ENCODE results near the gene ZNF195.
"Not testable (repeated sequence)": the region's sequence is repeated elsewhere in the genome, so short reads cannot be mapped to it uniquely, and the experiment has no call there.

The ZNF195 gene

DNA sequence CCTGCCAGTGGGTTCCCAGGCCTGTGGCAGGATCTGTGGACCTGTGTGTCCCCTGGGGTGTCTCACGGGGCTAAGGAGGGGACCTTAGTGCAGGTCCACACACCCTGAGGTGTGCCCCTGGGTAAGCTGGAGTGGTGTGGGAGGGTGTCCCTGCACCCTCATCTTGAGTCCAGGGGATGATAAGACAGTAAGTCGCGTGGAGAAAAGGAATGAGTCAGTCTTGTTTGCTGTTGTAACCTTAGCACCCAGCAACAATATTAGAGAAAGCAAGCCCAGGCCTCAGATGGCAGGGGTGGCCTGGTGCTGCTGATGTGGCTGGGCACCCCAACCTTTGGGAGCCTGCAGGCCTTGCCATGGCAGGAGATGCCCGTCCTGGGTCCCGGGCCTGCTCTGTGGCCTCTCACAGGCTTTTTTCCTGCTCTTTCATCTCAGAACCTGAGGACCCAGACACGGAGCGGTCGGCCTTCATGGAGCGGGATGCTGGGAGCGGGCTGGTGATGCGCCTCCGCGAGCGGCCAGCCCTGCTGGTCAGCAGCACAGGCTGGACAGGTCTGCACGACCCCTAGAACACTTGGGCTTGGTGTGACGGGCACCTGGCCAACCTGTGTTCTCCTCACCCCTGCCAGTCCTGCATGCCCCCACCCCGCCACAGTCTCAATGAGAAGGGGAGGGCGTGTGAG lies 23.4 kb upstream of the ZNF195 start:
- DNase-seq (ENCODE audit: low spot score) = not testable (repeated sequence)

DNA sequence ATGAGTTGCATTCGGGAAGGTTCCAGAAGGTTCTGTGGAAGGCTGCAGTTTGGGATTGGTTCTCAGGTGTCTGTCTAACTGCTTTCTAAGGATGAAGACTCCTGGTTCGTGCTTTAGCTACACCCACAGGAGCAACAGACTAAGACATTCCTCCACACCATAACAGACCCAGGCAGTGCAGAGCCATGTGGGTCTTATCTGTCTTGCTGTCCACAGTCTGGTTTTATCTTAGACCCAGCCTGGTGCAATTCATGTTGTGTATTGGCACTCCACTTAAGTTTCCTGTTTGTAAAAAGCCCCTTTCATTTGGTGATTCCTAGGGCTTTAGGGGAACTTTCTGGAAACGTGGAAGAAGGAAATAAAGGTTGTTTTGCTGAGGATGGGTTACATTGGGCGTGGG lies 22.1 kb upstream of the ZNF195 start:
- DNase-seq (ENCODE audit: low spot score) = not testable (repeated sequence)

DNA sequence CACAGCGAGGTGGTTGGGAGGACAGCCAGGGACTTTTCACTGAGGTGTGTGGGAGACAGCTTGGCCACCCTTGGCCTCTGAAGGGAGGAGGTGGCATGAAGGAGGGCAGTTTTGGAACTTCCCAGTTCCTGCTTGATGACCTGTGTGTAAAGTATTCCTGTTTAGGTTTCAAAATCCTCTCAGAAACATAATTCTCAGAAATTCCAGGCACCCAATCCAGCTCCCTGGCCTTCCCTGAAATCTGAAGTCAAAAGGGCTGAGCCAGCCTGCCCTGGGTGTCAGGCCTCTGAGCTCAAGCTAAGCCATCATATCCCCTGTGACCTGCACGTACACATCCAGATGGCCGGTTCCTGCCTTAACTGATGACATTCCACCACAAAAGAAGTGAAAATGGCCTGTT lies 19.6 kb upstream of the ZNF195 start:
- DNase-seq (ENCODE audit: low spot score) = not testable (repeated sequence)

DNA sequence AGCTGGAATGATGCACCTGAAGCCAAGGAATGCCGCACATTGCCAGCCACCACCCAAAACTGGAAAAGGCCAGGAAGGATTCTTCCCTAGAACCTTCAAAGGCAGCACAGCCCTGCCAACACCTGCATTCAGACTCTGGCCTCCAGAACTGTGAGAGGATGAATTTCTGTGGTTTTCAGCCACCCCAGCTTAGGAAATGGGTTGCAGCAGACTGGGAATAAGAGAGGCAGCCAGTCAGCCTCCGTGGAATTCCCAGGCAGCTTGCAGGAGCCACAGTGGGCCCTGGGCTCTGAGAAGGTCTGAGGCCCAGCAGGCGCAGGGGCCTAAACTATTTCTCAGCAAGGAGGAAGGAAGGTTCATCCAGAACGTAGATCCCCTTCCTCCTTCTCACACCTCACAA lies 19.2 kb upstream of the ZNF195 start:
- DNase-seq (ENCODE audit: low spot score) = not testable (repeated sequence)

- DNase-seq (ENCODE audit: low spot score) = not testable (repeated sequence)
Measured at GRCh38 chr11:3397210-3397609, 18.3 kb upstream of the ZNF195 start.

DNA sequence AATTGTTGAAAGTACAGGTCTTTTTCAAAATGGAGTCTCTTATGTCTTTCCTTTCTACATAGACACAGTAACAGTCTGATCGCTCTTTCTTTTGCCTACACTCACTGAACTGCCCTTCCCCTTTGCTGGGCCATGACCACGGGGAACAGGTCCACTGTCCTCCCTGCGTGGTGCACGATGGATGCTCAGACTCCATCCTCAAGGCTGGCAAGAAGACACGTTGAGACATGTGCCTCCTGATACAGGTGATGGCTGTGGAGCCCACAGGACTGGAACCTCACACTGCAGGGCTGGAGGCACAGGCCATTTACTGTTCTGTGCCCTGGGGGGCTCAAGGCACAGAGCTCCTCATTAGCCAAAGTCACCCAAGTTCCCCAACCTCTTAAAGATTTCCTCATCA lies 16.5 kb upstream of the ZNF195 start:
- DNase-seq (ENCODE audit: low spot score) = not testable (repeated sequence)

- not testable (repeated sequence) for DNase-seq (ENCODE audit: low spot score)
Measured at GRCh38 chr11:3394956-3395355, 16.0 kb upstream of the ZNF195 start.

GRCh38 chr11:3393450-3393849 lies 14.5 kb upstream of the ZNF195 start:
- not testable (repeated sequence) for DNase-seq (ENCODE audit: low spot score)

DNA sequence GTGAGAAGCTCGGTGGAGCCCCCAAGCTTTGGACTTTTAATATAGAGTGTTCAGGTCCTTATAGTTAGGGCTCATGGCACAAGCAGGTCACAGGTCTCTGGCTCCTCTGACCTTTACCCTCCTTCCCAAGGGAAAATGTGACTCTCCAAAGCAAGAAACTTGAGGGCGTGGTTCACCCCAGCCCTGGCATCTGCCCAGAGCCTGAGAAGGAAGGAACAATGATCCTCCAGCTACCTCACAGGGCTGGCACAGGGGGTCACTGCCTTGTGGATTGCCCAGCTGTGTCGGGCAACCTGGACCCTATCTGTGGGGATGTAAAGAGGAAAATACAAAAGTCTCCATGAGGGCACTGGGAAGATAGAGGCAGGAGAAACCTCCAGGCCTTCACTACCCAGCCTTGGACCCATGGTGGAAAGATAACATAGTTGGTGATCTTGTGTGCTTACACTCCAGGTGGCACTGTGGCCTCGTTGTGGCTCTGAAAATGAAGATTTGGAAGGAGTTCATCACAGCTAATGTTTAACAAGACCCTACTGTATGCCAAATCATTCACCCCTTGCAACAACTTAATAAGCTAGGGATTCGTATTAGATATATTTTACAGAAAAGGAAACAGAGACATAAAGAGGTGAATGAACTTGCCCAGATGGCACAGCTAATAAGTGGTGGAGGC lies 3.8 kb upstream of the ZNF195 start:
- DNase-seq (ENCODE audit: low spot score) = no peak

GRCh38 chr11:3381794-3382193 lies 2.8 kb upstream of the ZNF195 start:
- DNase-seq (ENCODE audit: low spot score) = no peak

- DNase-seq (ENCODE audit: low spot score) = no peak
Measured at GRCh38 chr11:3380706-3381545, 2.0 kb upstream of the ZNF195 start.

DNA sequence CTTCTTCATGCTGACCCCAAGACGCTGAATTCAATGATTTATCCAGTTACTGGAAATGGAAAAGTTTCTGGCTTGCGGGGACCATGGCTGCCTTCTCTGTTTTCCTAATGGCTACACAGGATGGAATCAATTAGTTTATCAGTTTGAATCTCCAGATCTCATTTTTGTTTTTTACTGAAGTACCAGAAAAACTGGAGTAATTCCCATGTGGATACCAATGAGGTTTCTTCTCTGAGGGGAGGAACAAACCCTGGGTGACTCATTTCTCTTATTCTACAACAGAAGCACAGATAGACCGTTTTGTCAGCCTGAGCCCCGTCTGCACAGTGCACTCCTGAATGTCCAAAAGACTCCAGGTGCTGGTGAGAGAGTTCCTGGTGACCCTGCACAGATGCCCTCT lies 3.4 kb downstream of the ZNF195 start:
- DNase-seq (ENCODE audit: low spot score) = no peak

DNA sequence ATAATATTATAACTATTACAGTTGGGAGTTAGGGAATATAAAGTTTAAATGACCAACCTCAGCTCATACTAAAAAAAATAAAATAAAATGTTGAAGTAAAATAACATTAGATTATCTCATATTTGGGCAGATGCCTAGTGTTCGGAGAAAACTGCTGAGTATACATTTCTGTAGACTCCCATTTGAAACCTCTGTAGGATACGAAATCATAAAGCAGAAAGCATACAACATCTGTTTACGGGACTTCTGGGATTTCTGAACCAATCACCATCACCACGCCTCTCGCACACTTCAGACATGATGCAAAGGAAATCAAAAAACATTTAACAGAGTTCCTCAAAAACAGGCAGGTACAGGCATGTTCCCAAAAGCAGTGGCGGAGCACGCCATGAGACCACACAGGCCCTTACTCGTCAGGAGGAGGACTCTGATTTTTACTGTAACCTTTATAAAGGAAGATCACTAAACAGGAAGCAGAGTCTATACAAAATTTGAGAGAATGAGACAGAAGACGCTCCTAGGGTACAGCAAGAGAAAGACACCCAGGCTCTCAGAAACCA lies 8.6 kb downstream of the ZNF195 start:
- no peak for DNase-seq (ENCODE audit: low spot score)

GRCh38 chr11:3369366-3369765 lies 9.6 kb downstream of the ZNF195 start:
- no peak for DNase-seq (ENCODE audit: low spot score)

GRCh38 chr11:3368199-3368598 lies 10.7 kb downstream of the ZNF195 start:
- no peak for DNase-seq (ENCODE audit: low spot score)

- no peak for DNase-seq (ENCODE audit: low spot score)
Measured at GRCh38 chr11:3367221-3367620, 11.7 kb downstream of the ZNF195 start.

DNA sequence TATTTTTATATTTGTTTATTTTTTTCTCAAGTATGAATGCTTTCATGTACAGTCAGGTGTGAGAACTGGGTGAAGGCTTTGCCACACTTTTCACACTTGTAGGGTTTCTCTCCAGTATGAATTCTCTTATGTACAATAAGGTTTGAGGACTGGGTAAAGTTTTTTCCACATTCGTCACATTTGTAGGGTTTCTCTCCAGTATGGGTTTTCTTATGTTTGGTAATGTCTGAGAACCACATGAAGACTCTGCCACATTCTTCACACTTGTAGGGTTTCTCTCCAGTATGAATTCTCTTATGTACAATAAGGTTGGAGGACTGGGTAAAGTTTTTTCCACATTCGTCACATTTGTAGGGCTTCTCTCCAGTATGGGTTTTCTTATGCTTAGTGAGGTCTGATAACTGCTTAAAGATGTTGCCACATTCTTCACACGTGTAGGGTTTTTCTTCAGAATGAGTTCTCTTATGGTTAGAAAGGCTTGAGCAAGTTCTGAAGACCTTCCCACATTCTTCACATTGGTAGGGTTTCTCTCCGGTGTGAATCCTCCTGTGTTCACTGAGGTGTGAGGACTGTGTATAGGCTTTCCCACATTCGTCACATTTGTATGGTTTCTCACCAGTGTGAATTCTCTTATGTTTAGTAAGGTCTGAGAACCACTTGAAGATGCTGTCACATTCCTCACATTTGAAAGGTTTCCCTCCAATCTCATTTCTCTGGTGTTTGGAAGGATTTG lies 19.7 kb downstream of the ZNF195 start:
- DNase-seq (ENCODE audit: low spot score) = no peak

DNA sequence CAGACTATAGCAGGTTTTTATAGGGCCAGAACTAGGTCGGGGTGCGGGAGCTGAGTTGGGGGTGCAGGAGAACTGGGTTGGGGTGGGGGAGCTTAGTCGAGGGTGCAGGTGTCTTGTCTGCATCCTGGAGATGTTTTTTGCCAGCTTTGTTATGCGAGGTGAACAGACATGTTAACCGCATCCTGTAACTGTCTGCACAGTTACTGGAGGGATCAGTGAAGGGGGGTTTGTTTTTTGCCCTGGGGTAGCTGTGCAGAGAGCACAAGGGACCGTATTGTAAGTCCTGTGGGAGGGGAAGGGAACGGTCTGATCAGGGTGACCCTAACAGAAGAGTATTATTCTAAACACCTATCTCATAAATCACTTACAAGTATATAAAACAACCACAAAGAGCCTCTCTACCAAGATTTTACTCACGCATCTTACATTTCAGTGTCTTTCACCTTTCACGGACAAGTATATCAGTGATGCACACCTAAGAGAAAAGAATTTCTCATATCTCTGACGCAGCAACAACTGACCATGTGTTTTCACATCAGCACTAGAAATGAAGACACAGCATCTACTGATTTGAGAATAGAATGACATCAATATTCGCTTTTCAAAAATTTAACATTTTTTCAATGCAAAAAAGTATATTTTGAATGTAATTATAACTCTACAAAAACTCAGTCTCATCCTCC lies 20.8 kb downstream of the ZNF195 start:
- no peak for DNase-seq (ENCODE audit: low spot score)

DNA sequence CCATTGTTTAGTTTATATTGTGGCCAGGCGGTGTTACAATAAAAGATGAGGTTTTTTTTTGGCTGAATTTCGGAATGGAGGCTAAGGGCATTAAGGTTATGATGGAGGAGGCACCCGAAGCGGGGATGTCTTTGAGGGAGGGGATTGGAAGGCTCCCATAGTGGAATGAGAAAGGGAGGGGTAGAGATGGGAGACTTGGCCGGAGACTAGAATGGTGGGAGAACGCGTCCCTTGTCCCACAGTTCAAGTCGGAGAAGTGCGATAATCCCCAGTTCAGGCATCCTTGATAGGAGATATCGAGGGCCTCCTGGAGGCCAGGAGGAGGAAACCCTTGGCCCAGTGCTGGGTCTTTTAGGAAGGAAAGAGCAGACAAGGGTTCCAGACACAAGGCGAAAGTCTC lies 21.6 kb downstream of the ZNF195 start:
- DNase-seq (ENCODE audit: low spot score) = no peak

- DNase-seq (ENCODE audit: low spot score) = no peak
Measured at GRCh38 chr11:3356858-3357257, 22.1 kb downstream of the ZNF195 start.

- no peak for DNase-seq (ENCODE audit: low spot score)
Measured at GRCh38 chr11:3353066-3353465, 25.9 kb downstream of the ZNF195 start.
